NCI-H1694 treated with DMSO at 0.1 percent for 48 hours (cell line): ENCODE results near the gene CAPN1.

Experiments used
- DNase-seq: peaks from one replicate; lab custom pipeline; 2025; lab: John Stamatoyannopoulos, UW

CAPN1 gene

GRCh38 chr11:65204143-65204542 lies 22.4 kb downstream of the CAPN1 start:
- no peak for DNase-seq

- DNase-seq, result no peak
Observed at GRCh38 chr11:65204646-65205601, 23.2 kb downstream of the CAPN1 start.

- DNase-seq, result no peak
Observed at GRCh38 chr11:65205602-65205967, 23.9 kb downstream of the CAPN1 start.

- DNase-seq, result no peak
Observed at GRCh38 chr11:65206441-65206841, 24.7 kb downstream of the CAPN1 start.

GRCh38 chr11:65206901-65207300 lies 25.2 kb downstream of the CAPN1 start:
- DNase-seq, result no peak

GRCh38 chr11:65207918-65208784 lies 26.4 kb downstream of the CAPN1 start:
- DNase-seq, result no peak

- no peak for DNase-seq
Observed at GRCh38 chr11:65208785-65209710, 27.3 kb downstream of the CAPN1 start.

GRCh38 chr11:65209711-65210360 lies 28.1 kb downstream of the CAPN1 start:
- DNase-seq, result no peak

GRCh38 chr11:65210361-65210731 lies 28.6 kb downstream of the CAPN1 start:
- DNase-seq, result no peak

- no peak for DNase-seq
Observed at GRCh38 chr11:65210748-65211147, 29.0 kb downstream of the CAPN1 start.

GRCh38 chr11:65211293-65212105 lies 29.8 kb downstream of the CAPN1 start:
- DNase-seq, result no peak

GRCh38 chr11:65212226-65212801 lies 30.6 kb downstream of the CAPN1 start:
- DNase-seq, result no peak

- DNase-seq, result no peak
Observed at GRCh38 chr11:65213322-65214211, 31.8 kb downstream of the CAPN1 start.

GRCh38 chr11:65214212-65214845 lies 32.6 kb downstream of the CAPN1 start:
- no peak for DNase-seq

GRCh38 chr11:65215441-65216076 lies 33.8 kb downstream of the CAPN1 start:
- DNase-seq, result no peak

GRCh38 chr11:65216830-65217229 lies 35.1 kb downstream of the CAPN1 start:
- DNase-seq, result no peak

GRCh38 chr11:65217441-65218423 lies 36.0 kb downstream of the CAPN1 start:
- DNase-seq, result no peak
